GM12878 (cell line): ENCODE data around the gene ZNF146. TPM values are rescaled to one million over a fixed set of nuclear protein-coding genes. Genes with fewer than 3 reads are reported as not detected.

Experiments
- ATAC-seq: fragments of 200-7000 bp; cut with Tn5 transposase; 3 replicates; pipeline ENCODE4 v1.9.1; 2020; ENCODE audit warnings: mild to moderate bottlenecking, moderate library complexity
- BruUV-seq: library from RNA; stranded (reverse); fragments of 400-500 nt; replicated peaks from 2 replicates; lab custom pipeline; 2021; lab: Mats Ljungman, UMichigan
- CTCF ChIA-PET: fragments of 300-600 bp; sonication (Branson Sonifier 250); formaldehyde crosslinking; extraction: SDS; loops from one replicate; lab custom pipeline; 2021; ENCODE audit warnings: inconsistent platforms; lab: Yijun Ruan, JAX
- POLR2A ChIA-PET: fragments of 350-600 bp; formaldehyde crosslinking; extraction: SDS; loops from one replicate; lab custom pipeline; 2021; ENCODE audit warnings: inconsistent platforms; lab: Charles Lee
- RAD21 ChIA-PET: fragments of 300-600 bp; sonication (Branson Sonifier 250); formaldehyde crosslinking; loops from one replicate; lab custom pipeline; 2023; ENCODE audit warnings: antibody characterized with exemption; ENCODE audit not compliant: unreplicated experiment; lab: Charles Lee
- SMC1A ChIA-PET: fragments of 300-600 bp; sonication (Branson Sonifier 250); formaldehyde crosslinking; loops from one replicate; lab custom pipeline; 2023; ENCODE audit not compliant: unreplicated experiment, uncharacterized antibody; lab: Charles Lee
- DNase-seq: peaks from one replicate; pipeline ENCODE4 v3.0.0-alpha.2; 2011; ENCODE audit warnings: low read depth, low spot score
- FAIRE-seq: peaks from 3 replicates; lab custom pipeline; 2011; peaks lifted over from hg19 to GRCh38; lab: Jason Lieb, UNC
- H2AFZ ChIP-seq: 2 replicates; pipeline ENCODE4 v1.6.0; 2011; ENCODE audit warnings: low read depth, low read length, control low read depth; ENCODE audit not compliant: control insufficient read depth
- H3K27ac ChIP-seq: 2 replicates; pipeline ENCODE4 v1.5.1; 2011; ENCODE audit warnings: control low read depth; ENCODE audit not compliant: control insufficient read depth, insufficient read depth
- H3K27me3 ChIP-seq, 2 experiments: replicated peaks in 1 of 2; 2 replicates each; pipeline versions ENCODE4 v1.6.0 to v1.6.1; 2011; ENCODE audit warnings: low read length in 1 of 2; ENCODE audit not compliant: control insufficient read depth in 2 of 2, insufficient read depth in 2 of 2
- H3K36me3 ChIP-seq, 2 experiments: 2 replicates each; pipeline ENCODE4 v1.5.1; 2011; ENCODE audit warnings: low read length in 1 of 2; ENCODE audit not compliant: control insufficient read depth in 2 of 2, insufficient read depth in 2 of 2
- H3K4me1 ChIP-seq: 2 replicates; pipeline ENCODE4 v1.6.1; 2011; ENCODE audit warnings: mild to moderate bottlenecking, low read length, moderate library complexity, mixed read lengths; ENCODE audit not compliant: control insufficient read depth, insufficient read depth
- H3K4me2 ChIP-seq: 2 replicates; pipeline ENCODE4 v1.6.0; 2011; ENCODE audit warnings: control low read depth; ENCODE audit not compliant: control insufficient read depth, insufficient read depth
- H3K4me3 ChIP-seq: fragments of 200-600 bp; sonication (generic); 2 replicates; pipeline ENCODE4 v1.5.1; 2016
- H3K79me2 ChIP-seq: 2 replicates; pipeline ENCODE4 v1.6.0; 2011; ENCODE audit warnings: low read length; ENCODE audit not compliant: control insufficient read depth, insufficient read depth
- H3K9ac ChIP-seq: 2 replicates; pipeline ENCODE4 v1.8.0; 2011; ENCODE audit warnings: low read length, control low read depth, mixed read lengths; ENCODE audit not compliant: control insufficient read depth, insufficient read depth
- H3K9me3 ChIP-seq: replicated peaks from 3 replicates; pipeline ENCODE4 v1.5.1; 2011; ENCODE audit warnings: mild to moderate bottlenecking, low read length; ENCODE audit not compliant: control insufficient read depth, insufficient read depth
- H4K20me1 ChIP-seq: 2 replicates; pipeline ENCODE4 v1.6.0; 2011; ENCODE audit not compliant: control insufficient read depth, insufficient read depth
- ATF7 ChIP-seq: fragments of 450-650 bp; IDR thresholded peaks from 2 replicates; pipeline ENCODE4 v1.6.1; 2016; ENCODE audit warnings: low read depth, mild to moderate bottlenecking
- ESRRA ChIP-seq: IDR thresholded peaks from 2 replicates; pipeline ENCODE4 v1.6.1; 2012; ENCODE audit warnings: mild to moderate bottlenecking, low read length, improper control_type of control experiment
- FOXM1 ChIP-seq: IDR thresholded peaks from 2 replicates; pipeline ENCODE4 v1.6.1; 2012; ENCODE audit warnings: low read depth, mild to moderate bottlenecking, inconsistent platforms, low read length, moderate library complexity
- KDM1A ChIP-seq: fragments of 200-600 bp; sonication (generic); IDR thresholded peaks from 2 replicates; pipeline ENCODE4 v1.6.1; 2016; ENCODE audit warnings: borderline replicate concordance
- KLF5 ChIP-seq: fragments of 450-650 bp; IDR thresholded peaks from 2 replicates; pipeline ENCODE4 v1.6.1; 2014; ENCODE audit warnings: mild to moderate bottlenecking; ENCODE audit not compliant: partially characterized antibody
- LARP7 ChIP-seq: fragments of 450-650 bp; IDR thresholded peaks from 2 replicates; pipeline ENCODE4 v1.6.1; 2017; ENCODE audit warnings: mild to moderate bottlenecking
- MTA2 ChIP-seq: fragments of 450-650 bp; IDR thresholded peaks from 2 replicates; pipeline ENCODE4 v1.6.1; 2016; ENCODE audit warnings: low read depth, mild to moderate bottlenecking, moderate library complexity
- NKRF ChIP-seq: fragments of 450-650 bp; conservative IDR thresholded peaks from 2 replicates; pipeline ENCODE4 v1.6.1; 2017; ENCODE audit warnings: mild to moderate bottlenecking, moderate library complexity
- POLR2AphosphoS2 ChIP-seq: IDR thresholded peaks from 2 replicates; pipeline ENCODE4 v1.6.1; 2011; ENCODE audit warnings: low read depth, mild to moderate bottlenecking, low read length, improper control_type of control experiment, moderate library complexity
- SREBF2 ChIP-seq: IDR thresholded peaks from 2 replicates; pipeline ENCODE4 v1.6.1; 2012; ENCODE audit warnings: mild to moderate bottlenecking, low read length
- SUPT20H ChIP-seq: IDR thresholded peaks from 2 replicates; pipeline ENCODE4 v1.6.1; 2011; ENCODE audit warnings: low read depth, mild to moderate bottlenecking, low read length, moderate library complexity, borderline replicate concordance; ENCODE audit not compliant: control insufficient read depth
- TBL1XR1 ChIP-seq: IDR thresholded peaks from 2 replicates; pipeline ENCODE4 v1.6.1; 2012; ENCODE audit warnings: low read depth, low read length, improper control_type of control experiment
- ZNF274 ChIP-seq: IDR thresholded peaks from one replicate; pipeline ENCODE4 v1.8.0; 2011; ENCODE audit not compliant: insufficient read length, insufficient read depth
- WGBS: methylation state at CpG from one replicate; pipeline ENCODE4 v1.1.6; 2016; ENCODE audit warnings: low lambda C conversion rate; ENCODE audit not compliant: insufficient replicate concordance, insufficient coverage; ENCODE audit errors: missing lambda C conversion rate; 5-methylcytosine and 5-hydroxymethylcytosine counted together
- in situ Hi-C: fragments of 300-500 bp; cut with MboI; formaldehyde crosslinking; loops from 9 replicates; pipeline ENCODE4 v1.14.3; 2018; ENCODE audit warnings: mixed read lengths
- intact Hi-C: fragments of 100-400 bp; cut with micrococcal nuclease; formaldehyde crosslinking; loops from one replicate; pipeline ENCODE4 v1.14.2; 2022; ENCODE audit not compliant: unreplicated experiment
- polyA plus RNA-seq, 11 experiments: library from polyadenylated mRNA; depleted of rRNA in 4 of 11; unstranded in 6 of 11; stranded (reverse) in 5 of 11; fragments of >200 nt; fragmentation: Nextera tagmentation in 4 of 11; fragmentation: Illumina TruSeq in 1 of 11; extraction: Ambion mirVana in 4 of 11; extraction: Trizol in 1 of 11; gene quantifications; 1 replicate in 1 of 11; 2 replicates in 10 of 11; pipeline versions ENCODE4 v1.2.1 to v1.2.3, GENCODE V29; 2011 to 2016; ENCODE audit warnings: inconsistent platforms in 2 of 11, missing spikeins in 2 of 11, low read depth in 1 of 11
- total RNA-seq, 4 experiments: library from RNA; depleted of rRNA in 3 of 4; stranded (reverse); fragments of >200 nt in 3 of 4; fragmentation: Illumina TruSeq in 1 of 4; extraction: Trizol in 1 of 4; gene quantifications; 2 replicates each; pipeline versions ENCODE4 v1.2.1 to v1.2.3, GENCODE V29; 2013 to 2021
- TF ChIP-seq, protein P1 (sequence below): IDR thresholded peaks from 2 replicates; pipeline ENCODE4 v1.6.1; 2012; ENCODE audit warnings: low read length, inconsistent platforms
- TF ChIP-seq, protein P2 (sequence below): fragments of 450-650 bp; IDR thresholded peaks from 2 replicates; pipeline ENCODE4 v1.6.1; 2016; ENCODE audit warnings: mild to moderate bottlenecking

ZNF146 gene
- total and polyA plus RNA-seq, 10 of the 15 experiments (the other 5 are each of a cell fraction or from before 2014, with no cell fraction given): 20.0 to 115 (median 71.2) TPM

DNA sequence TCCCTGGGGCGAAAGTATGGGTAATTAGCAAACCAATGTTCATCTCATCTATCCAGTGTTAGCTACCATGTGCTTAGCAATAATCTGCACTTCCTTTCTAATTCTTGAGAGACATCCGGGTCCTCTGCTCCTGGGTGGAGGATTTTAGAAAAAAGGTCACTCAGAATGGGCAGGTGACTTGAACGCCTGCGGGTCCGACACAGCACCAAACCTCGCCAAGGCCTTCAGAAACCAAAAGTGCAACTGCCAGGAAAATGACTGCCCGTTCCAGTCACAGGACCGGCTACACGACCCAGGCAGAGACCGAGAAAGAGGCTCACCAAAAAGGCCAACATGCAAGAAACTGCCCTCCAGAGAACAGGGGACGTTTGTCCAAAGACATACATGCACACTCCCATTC is 39.9 kb downstream of the ZNF146 start:
- Histone ChIP-seq H3K4me3 (no peak overlapping the region), H3K9me3 (no peaks in the 10 kb centered on the region; the same call in 2 of the 3 replicates), H3K4me1 (no peaks in the 10 kb centered on the region), H3K27ac (no peak overlapping the region), H3K36me3 (no peaks in the 10 kb centered on the region), H3K4me2 (no peak overlapping the region), H3K27me3 (no peaks in the 10 kb centered on the region), H2AFZ (no peak overlapping the region), H3K79me2 (no peaks in the 10 kb centered on the region), H4K20me1 (no peaks in the 10 kb centered on the region), H3K9ac (no peak overlapping the region)
- DNase-seq (no peak), ATAC-seq (no peak), FAIRE-seq (no peak)
- no TSS peak for BruUV-seq
- ChIA-PET SMC1A (no interaction called here), RAD21 (no interaction called here), CTCF (no interaction called here), POLR2A (no interaction called here)
- in situ Hi-C loops (no loop called here), intact Hi-C loops (no loop called here)
- no peak for TF ChIP-seq POLR2AphosphoS2
- TF ChIP-seq, protein P1, sequence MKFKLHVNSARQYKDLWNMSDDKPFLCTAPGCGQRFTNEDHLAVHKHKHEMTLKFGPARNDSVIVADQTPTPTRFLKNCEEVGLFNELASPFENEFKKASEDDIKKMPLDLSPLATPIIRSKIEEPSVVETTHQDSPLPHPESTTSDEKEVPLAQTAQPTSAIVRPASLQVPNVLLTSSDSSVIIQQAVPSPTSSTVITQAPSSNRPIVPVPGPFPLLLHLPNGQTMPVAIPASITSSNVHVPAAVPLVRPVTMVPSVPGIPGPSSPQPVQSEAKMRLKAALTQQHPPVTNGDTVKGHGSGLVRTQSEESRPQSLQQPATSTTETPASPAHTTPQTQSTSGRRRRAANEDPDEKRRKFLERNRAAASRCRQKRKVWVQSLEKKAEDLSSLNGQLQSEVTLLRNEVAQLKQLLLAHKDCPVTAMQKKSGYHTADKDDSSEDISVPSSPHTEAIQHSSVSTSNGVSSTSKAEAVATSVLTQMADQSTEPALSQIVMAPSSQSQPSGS: no peak
- TF ChIP-seq SUPT20H: no peak
- WGBS: 49% methylated on average over 11 of the region's 11 CpGs

GRCh38 chr19:36255316-36255715 is 40.4 kb downstream of the ZNF146 start:
- Histone ChIP-seq H3K36me3 (no peaks in the 10 kb centered on the region), H3K27me3 (no peaks in the 10 kb centered on the region), H3K4me2 (no peak overlapping the region), H3K9ac (no peak overlapping the region), H2AFZ (no peak overlapping the region), H3K27ac (no peak overlapping the region), H3K79me2 (no peaks in the 10 kb centered on the region), H3K9me3 (no peaks in the 10 kb centered on the region; the same call in 2 of the 3 replicates), H3K4me1 (no peaks in the 10 kb centered on the region), H4K20me1 (no peaks in the 10 kb centered on the region), H3K4me3 (no peak overlapping the region)
- WGBS: 85% methylated on average over 28 of the region's 28 CpGs
- ChIA-PET SMC1A (no interaction called here), CTCF (no interaction called here), POLR2A (no interaction called here), RAD21 (no interaction called here)
- ATAC-seq (no peak), FAIRE-seq (no peak), DNase-seq (no peak)
- BruUV-seq: no TSS peak
- in situ Hi-C loops: no loop called here
- intact Hi-C loops: no loop called here
- no peak for TF ChIP-seq ATF7
- TF ChIP-seq KDM1A: no peak
- no peak for TF ChIP-seq ZNF274
- TF ChIP-seq NKRF: no peak
- no peak for TF ChIP-seq KLF5
- no peak for TF ChIP-seq MTA2
- TF ChIP-seq TBL1XR1: no peak
- no peak for TF ChIP-seq SREBF2
- no peak for TF ChIP-seq FOXM1
- TF ChIP-seq, protein P2, sequence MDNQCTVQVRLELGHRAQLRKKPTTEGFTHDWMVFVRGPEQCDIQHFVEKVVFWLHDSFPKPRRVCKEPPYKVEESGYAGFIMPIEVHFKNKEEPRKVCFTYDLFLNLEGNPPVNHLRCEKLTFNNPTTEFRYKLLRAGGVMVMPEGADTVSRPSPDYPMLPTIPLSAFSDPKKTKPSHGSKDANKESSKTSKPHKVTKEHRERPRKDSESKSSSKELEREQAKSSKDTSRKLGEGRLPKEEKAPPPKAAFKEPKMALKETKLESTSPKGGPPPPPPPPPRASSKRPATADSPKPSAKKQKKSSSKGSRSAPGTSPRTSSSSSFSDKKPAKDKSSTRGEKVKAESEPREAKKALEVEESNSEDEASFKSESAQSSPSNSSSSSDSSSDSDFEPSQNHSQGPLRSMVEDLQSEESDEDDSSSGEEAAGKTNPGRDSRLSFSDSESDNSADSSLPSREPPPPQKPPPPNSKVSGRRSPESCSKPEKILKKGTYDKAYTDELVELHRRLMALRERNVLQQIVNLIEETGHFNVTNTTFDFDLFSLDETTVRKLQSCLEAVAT: no peak
- TF ChIP-seq ESRRA: no peak
- no peak for TF ChIP-seq LARP7
